ENCODE measurements around the gene FBXL7. TPM values are rescaled to one million over a fixed set of nuclear protein-coding genes. Genes with fewer than 3 reads are reported as not detected.

Gene FBXL7
- total RNA-seq, 1 experiment from 2014 or later = not detected

- no peaks in the 10 kb centered on the region for H3K27me3 ChIP-seq (ENCODE audit: insufficient read depth, low read depth)
- H3K9me3 ChIP-seq (ENCODE audit: insufficient read depth, low read depth) = no peaks in the 10 kb centered on the region
- TF ChIP-seq EZH2 (IDR thresholded peaks at IDR 0.05; ENCODE audit: low read depth) (no peak), CTCF (conservative IDR thresholded peaks at IDR 0.05) (no peak)
- H3K4me1 ChIP-seq (replicated peaks; ENCODE audit: insufficient read depth) = no peaks in the 10 kb centered on the region
- no peak overlapping the region for H3K4me2 ChIP-seq
- H2AFZ ChIP-seq = no peak overlapping the region
- intact Hi-C loops (cut with micrococcal nuclease; ENCODE audit: unreplicated experiment) = no loop called here
- no peaks in the 10 kb centered on the region for H3K9me2 ChIP-seq (ENCODE audit: insufficient read depth)
- DNase-seq = no peak
- no TSS peak for BruUV-seq (replicated peaks)
- no peaks in the 10 kb centered on the region for H3K79me2 ChIP-seq (ENCODE audit: low read depth)
- ChIA-PET POLR2A (ENCODE audit: unreplicated experiment) (no interaction called here), CTCF (no interaction called here)
- H3K36me3 ChIP-seq (ENCODE audit: low read depth) = no peaks in the 10 kb centered on the region
- H4K20me1 ChIP-seq (ENCODE audit: insufficient read depth) = no peaks in the 10 kb centered on the region
- H3F3A ChIP-seq (ENCODE audit: insufficient read depth, low read depth) = no peaks in the 10 kb centered on the region
- H3K27ac ChIP-seq = no peak overlapping the region
- no peak overlapping the region for H3K4me3 ChIP-seq
Observed at GRCh38 chr5:15707631-15708030, 207.7 kb downstream of the FBXL7 start.

GRCh38 chr5:15711892-15712291 lies 211.9 kb downstream of the FBXL7 start:
- no peak overlapping the region for H3K27ac ChIP-seq
- intact Hi-C loops (cut with micrococcal nuclease; ENCODE audit: unreplicated experiment) = no loop called here
- H3K4me1 ChIP-seq (replicated peaks; ENCODE audit: insufficient read depth) = no peaks in the 10 kb centered on the region
- H3K79me2 ChIP-seq (ENCODE audit: low read depth) = no peaks in the 10 kb centered on the region
- H2AFZ ChIP-seq = no peak overlapping the region
- H3K27me3 ChIP-seq (ENCODE audit: insufficient read depth, low read depth) = peaks cover 6% of the 10 kb centered on the region; the same call in 1 of the 2 replicates
- no peaks in the 10 kb centered on the region for H3F3A ChIP-seq (ENCODE audit: insufficient read depth, low read depth)
- CTCF ChIA-PET = no interaction called here
- BruUV-seq (replicated peaks) = no TSS peak
- POLR2A ChIA-PET (ENCODE audit: unreplicated experiment) = no interaction called here
- TF ChIP-seq CTCF (conservative IDR thresholded peaks at IDR 0.05) (no peak), EZH2 (IDR thresholded peaks at IDR 0.05; ENCODE audit: low read depth) (no peak)
- H3K36me3 ChIP-seq (ENCODE audit: low read depth) = no peaks in the 10 kb centered on the region
- no peaks in the 10 kb centered on the region for H3K9me2 ChIP-seq (ENCODE audit: insufficient read depth)
- H3K4me2 ChIP-seq = no peak overlapping the region
- no peaks in the 10 kb centered on the region for H3K9me3 ChIP-seq (ENCODE audit: insufficient read depth, low read depth)
- H3K4me3 ChIP-seq = no peak overlapping the region
- DNase-seq = no peak
- no peaks in the 10 kb centered on the region for H4K20me1 ChIP-seq (ENCODE audit: insufficient read depth)

- no peak overlapping the region for H3K27ac ChIP-seq
- H3K9me3 ChIP-seq (ENCODE audit: insufficient read depth, low read depth) = no peaks in the 10 kb centered on the region
- no peak for DNase-seq
- ChIA-PET POLR2A (ENCODE audit: unreplicated experiment) (no interaction called here), CTCF (no interaction called here)
- BruUV-seq (replicated peaks) = no TSS peak
- intact Hi-C loops (cut with micrococcal nuclease; ENCODE audit: unreplicated experiment) = no loop called here
- no peak overlapping the region for H3K4me3 ChIP-seq
- TF ChIP-seq EZH2 (IDR thresholded peaks at IDR 0.05; ENCODE audit: low read depth) (no peak), CTCF (conservative IDR thresholded peaks at IDR 0.05) (no peak)
- H3F3A ChIP-seq (ENCODE audit: insufficient read depth, low read depth) = no peaks in the 10 kb centered on the region
- H3K9me2 ChIP-seq (ENCODE audit: insufficient read depth) = no peaks in the 10 kb centered on the region
- no peak overlapping the region for H3K4me2 ChIP-seq
- no peaks in the 10 kb centered on the region for H3K36me3 ChIP-seq (ENCODE audit: low read depth)
- peaks cover 18% of the 10 kb centered on the region; the same call in 1 of the 2 replicates for H3K27me3 ChIP-seq (ENCODE audit: insufficient read depth, low read depth)
- no peaks in the 10 kb centered on the region for H3K4me1 ChIP-seq (replicated peaks; ENCODE audit: insufficient read depth)
- no peaks in the 10 kb centered on the region for H3K79me2 ChIP-seq (ENCODE audit: low read depth)
- H4K20me1 ChIP-seq (ENCODE audit: insufficient read depth) = no peaks in the 10 kb centered on the region
- no peak overlapping the region for H2AFZ ChIP-seq
Observed at GRCh38 chr5:15715535-15715934, 215.6 kb downstream of the FBXL7 start.
